K562 (cell line): ENCODE measurements around the gene CNPY4. TPM values are rescaled to one million over a fixed set of nuclear protein-coding genes. Genes with fewer than 3 reads are reported as not detected.

ENCODE experiments used
- ATAC-seq: fragments of 200-7000 bp; cut with Tn5 transposase; 3 replicates; pipeline ENCODE4 v1.9.1; 2020; ENCODE audit warnings: moderate library complexity
- BruUV-seq: library from RNA; stranded (reverse); fragments of 400-500 nt; replicated peaks from 2 replicates; lab custom pipeline; 2021; lab: Mats Ljungman, UMichigan
- CTCF ChIA-PET: fragments of 300-600 bp; formaldehyde crosslinking; extraction: SDS; loops from one replicate; lab custom pipeline; 2021; ENCODE audit warnings: low intra/inter-chr PET ratio; lab: Yijun Ruan, JAX
- POLR2A ChIA-PET: fragments of 300-600, 350-650 bp; sonication (Branson Sonifier 250); formaldehyde crosslinking; extraction: SDS; loops from one replicate; lab custom pipeline; 2021; ENCODE audit warnings: antibody characterized with exemption, inconsistent platforms; lab: Yijun Ruan, JAX
- DNase-seq, 4 experiments: peaks; one replicate each; pipeline versions ENCODE4 v3.0.0 to v3.0.0-alpha.2; 2011 to 2018; ENCODE audit warnings: low spot score in 3 of 4, mixed read lengths in 3 of 4; ENCODE audit errors: extremely low read depth in 1 of 4
- FAIRE-seq: peaks from 2 replicates; lab custom pipeline; 2011; peaks lifted over from hg19 to GRCh38; lab: Jason Lieb, UNC
- H2AFZ ChIP-seq: 2 replicates; pipeline ENCODE4 v1.6.0; 2011; ENCODE audit warnings: low read depth, low read length, control low read depth, inconsistent platforms
- H3K27ac ChIP-seq: fragments of 200-600 bp; 3 replicates; pipeline ENCODE4 v1.8.0; 2011; ENCODE audit warnings: low read depth, mild to moderate bottlenecking, control low read depth, inconsistent platforms, low read length, moderate library complexity, mixed read lengths; ENCODE audit errors: extremely low read depth
- H3K27me3 ChIP-seq, 2 experiments: fragments of 300-600 bp in 1 of 2; 2 replicates in 1 of 2; 3 replicates in 1 of 2; pipeline versions ENCODE4 v1.6.0 to v1.8.0; 2011; ENCODE audit warnings: inconsistent platforms in 2 of 2, low read length in 2 of 2, mild to moderate bottlenecking in 1 of 2, mixed read lengths in 1 of 2, moderate library complexity in 1 of 2; ENCODE audit not compliant: control insufficient read depth in 2 of 2, insufficient read depth in 2 of 2
- H3K36me3 ChIP-seq: fragments of 300-600 bp; 3 replicates; pipeline ENCODE4 v1.8.0; 2011; ENCODE audit warnings: mild to moderate bottlenecking, low read length, inconsistent platforms; ENCODE audit not compliant: control insufficient read depth, insufficient read depth
- H3K4me1 ChIP-seq, 2 experiments: fragments of 200-600 bp in 1 of 2; replicated peaks in 1 of 2; 2 replicates in 1 of 2; 3 replicates in 1 of 2; pipeline versions ENCODE4 v1.5.1 to v1.8.0; 2011; ENCODE audit warnings: inconsistent platforms in 2 of 2, low read length in 2 of 2, mild to moderate bottlenecking in 1 of 2, mixed read lengths in 1 of 2, moderate library complexity in 1 of 2; ENCODE audit not compliant: control insufficient read depth in 2 of 2, insufficient read depth in 2 of 2
- H3K4me2 ChIP-seq: 2 replicates; pipeline ENCODE4 v1.6.1; 2011; ENCODE audit warnings: low read length, control low read depth, inconsistent platforms, mixed read lengths; ENCODE audit not compliant: insufficient read depth
- H3K4me3 ChIP-seq: fragments of 200-600 bp; sonication (generic), shearing (Covaris generic); 2 replicates; pipeline ENCODE4 v1.5.1; 2016; ENCODE audit warnings: control low read depth, inconsistent platforms
- H3K79me2 ChIP-seq: fragments of 200-600 bp; 3 replicates; pipeline ENCODE4 v1.8.0; 2011; ENCODE audit warnings: low read length, inconsistent platforms; ENCODE audit not compliant: control insufficient read depth, insufficient read depth
- H3K9ac ChIP-seq, 2 experiments: 2 replicates each; pipeline versions ENCODE4 v1.6.0 to v1.6.1; 2011; ENCODE audit warnings: low read depth in 2 of 2, low read length in 2 of 2, control low read depth in 1 of 2, inconsistent platforms in 1 of 2, mild to moderate bottlenecking in 1 of 2, mixed read lengths in 1 of 2; ENCODE audit not compliant: insufficient read depth in 1 of 2
- H3K9me1 ChIP-seq: one replicate; pipeline ENCODE4 v1.6.0; 2011; ENCODE audit warnings: inconsistent platforms, mild to moderate bottlenecking, low read length, moderate library complexity; ENCODE audit not compliant: control insufficient read depth, insufficient read depth
- H3K9me3 ChIP-seq: replicated peaks from 2 replicates; pipeline ENCODE4 v1.5.1; 2011; ENCODE audit warnings: low read depth, low read length, inconsistent platforms; ENCODE audit not compliant: control insufficient read depth, insufficient read depth
- H4K20me1 ChIP-seq: replicated peaks from 2 replicates; pipeline ENCODE4 v1.6.1; 2011; ENCODE audit warnings: low read length, inconsistent platforms, mixed read lengths; ENCODE audit not compliant: control insufficient read depth, insufficient read depth
- HDAC8 ChIP-seq: fragments of 450-650 bp; IDR thresholded peaks from 2 replicates; pipeline ENCODE4 v1.6.1; 2016; ENCODE audit warnings: mild to moderate bottlenecking, missing genetic modification characterization, moderate library complexity, missing compliant biosample characterization
- ZNF407 ChIP-seq: fragments of 450-650 bp; IDR thresholded peaks from 2 replicates; pipeline ENCODE4 v1.6.1; 2016; ENCODE audit warnings: low read depth
- WGBS: fragments of 100-300 bp; shearing (Covaris generic); methylation state at CpG from one replicate; pipeline ENCODE4 v1.1.6; 2016; ENCODE audit warnings: low coverage, mixed read lengths; ENCODE audit not compliant: insufficient coverage; ENCODE audit errors: missing lambda C conversion rate; 5-methylcytosine and 5-hydroxymethylcytosine counted together
- in situ Hi-C: fragments of 300-500 bp; cut with MboI; formaldehyde crosslinking; loops from 4 replicates; pipeline ENCODE4 v1.15.0; 2018; ENCODE audit warnings: inconsistent platforms, mixed read lengths
- intact Hi-C: fragments of 100-400 bp; cut with micrococcal nuclease; formaldehyde crosslinking; loops from 2 replicates; pipeline ENCODE4 v1.14.2; 2022
- polyA plus RNA-seq, 8 experiments: library from polyadenylated mRNA; depleted of rRNA in 4 of 8; stranded (reverse) in 5 of 8; unstranded in 3 of 8; fragments of >200 nt; fragmentation: Nextera tagmentation in 2 of 8; fragmentation: Illumina TruSeq in 1 of 8; extraction: Ambion mirVana in 2 of 8; extraction: Trizol in 1 of 8; gene quantifications; 2 replicates each; pipeline versions ENCODE4 v1.2.1 to v1.2.3, GENCODE V29; 2011 to 2014; ENCODE audit warnings: inconsistent platforms in 1 of 8, missing spikeins in 1 of 8
- total RNA-seq, 7 experiments: library from RNA; depleted of rRNA in 6 of 7; stranded (reverse); fragments of >200 nt in 6 of 7; fragmentation: Illumina TruSeq in 2 of 7; extraction: Trizol in 2 of 7; gene quantifications; 2 replicates each; pipeline versions ENCODE4 v1.2.1 to v1.2.3, GENCODE V29; 2011 to 2021; ENCODE audit warnings: low replicate concordance in 1 of 7
- TF ChIP-seq, protein P1 (sequence below): IDR thresholded peaks from 2 replicates; pipeline ENCODE4 v1.6.1; 2011; ENCODE audit warnings: borderline replicate concordance, low read depth, mild to moderate bottlenecking, moderate library complexity, low read length; ENCODE audit not compliant: insufficient read depth, poor library complexity, severe bottlenecking
- TF ChIP-seq, protein P2 (sequence below): fragments of 250-450 bp; sonication (Bioruptor Pico); IDR thresholded peaks from 2 replicates; pipeline ENCODE4 v1.8.0; 2021; ENCODE audit warnings: moderate library complexity, mild to moderate bottlenecking, inconsistent platforms

The CNPY4 gene
- total and polyA plus RNA-seq, 9 of the 15 experiments (the other 6 are each of a cell fraction or from before 2014, with no cell fraction given) = 1.9 to 11.2 (median 7.0) TPM

GRCh38 chr7:100130608-100131453 lies 11.4 kb downstream of the CNPY4 start:
- ChIA-PET CTCF (interaction anchor here (0.6 to 4.8 kb wide), 13 partner anchors 12 to 684 kb away, joined by 3 to 54 read pairs (median 5); no protein-coding TSS in a partner anchor), POLR2A (interaction anchor here (0.7 to 1.1 kb wide), 5 partner anchors 10 to 149 kb away, joined by 3 to 4 read pairs (median 3); no protein-coding TSS in a partner anchor)
- FAIRE-seq (peak; percentile 29), ATAC-seq (peak; percentile 50), DNase-seq (peak; percentile 85 to 90 (median 89))
- no peaks in the 10 kb centered on the region for H4K20me1 ChIP-seq
- H3K36me3 ChIP-seq = no peaks in the 10 kb centered on the region
- H3K4me1 ChIP-seq = peaks cover 11 to 27% of the 10 kb centered on the region in 2 experiments
- no peaks in the 10 kb centered on the region; a peak in 2 of 5 replicates for H3K27me3 ChIP-seq
- peak overlapping the region; percentile 60 for H3K4me2 ChIP-seq
- 10% methylated on average over 24 of the region's 24 CpGs for WGBS
- in situ Hi-C loops (loop anchor here (5.0 kb wide), 2 partner anchors 81 to 216 kb away; no protein-coding TSS in a partner anchor), intact Hi-C loops (loop anchor here (1.0 to 2.0 kb wide), 2 partner anchors 137 to 212 kb away; partner anchors contain the start of gene TRIM4)
- H2AFZ ChIP-seq = peak overlapping the region; percentile 85
- H3K9me1 ChIP-seq = no peaks in the 10 kb centered on the region
- BruUV-seq = no TSS peak
- no peaks in the 10 kb centered on the region for H3K9me3 ChIP-seq
- H3K27ac ChIP-seq = no peak overlapping the region
- peaks cover 12% of the 10 kb centered on the region for H3K79me2 ChIP-seq
- H3K9ac ChIP-seq = peak overlapping the region; percentile 48 to 75
- H3K4me3 ChIP-seq = no peak overlapping the region
- TF ChIP-seq, protein P1, sequence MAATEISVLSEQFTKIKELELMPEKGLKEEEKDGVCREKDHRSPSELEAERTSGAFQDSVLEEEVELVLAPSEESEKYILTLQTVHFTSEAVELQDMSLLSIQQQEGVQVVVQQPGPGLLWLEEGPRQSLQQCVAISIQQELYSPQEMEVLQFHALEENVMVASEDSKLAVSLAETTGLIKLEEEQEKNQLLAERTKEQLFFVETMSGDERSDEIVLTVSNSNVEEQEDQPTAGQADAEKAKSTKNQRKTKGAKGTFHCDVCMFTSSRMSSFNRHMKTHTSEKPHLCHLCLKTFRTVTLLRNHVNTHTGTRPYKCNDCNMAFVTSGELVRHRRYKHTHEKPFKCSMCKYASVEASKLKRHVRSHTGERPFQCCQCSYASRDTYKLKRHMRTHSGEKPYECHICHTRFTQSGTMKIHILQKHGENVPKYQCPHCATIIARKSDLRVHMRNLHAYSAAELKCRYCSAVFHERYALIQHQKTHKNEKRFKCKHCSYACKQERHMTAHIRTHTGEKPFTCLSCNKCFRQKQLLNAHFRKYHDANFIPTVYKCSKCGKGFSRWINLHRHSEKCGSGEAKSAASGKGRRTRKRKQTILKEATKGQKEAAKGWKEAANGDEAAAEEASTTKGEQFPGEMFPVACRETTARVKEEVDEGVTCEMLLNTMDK = peak; percentile 82
- TF ChIP-seq, protein P2, sequence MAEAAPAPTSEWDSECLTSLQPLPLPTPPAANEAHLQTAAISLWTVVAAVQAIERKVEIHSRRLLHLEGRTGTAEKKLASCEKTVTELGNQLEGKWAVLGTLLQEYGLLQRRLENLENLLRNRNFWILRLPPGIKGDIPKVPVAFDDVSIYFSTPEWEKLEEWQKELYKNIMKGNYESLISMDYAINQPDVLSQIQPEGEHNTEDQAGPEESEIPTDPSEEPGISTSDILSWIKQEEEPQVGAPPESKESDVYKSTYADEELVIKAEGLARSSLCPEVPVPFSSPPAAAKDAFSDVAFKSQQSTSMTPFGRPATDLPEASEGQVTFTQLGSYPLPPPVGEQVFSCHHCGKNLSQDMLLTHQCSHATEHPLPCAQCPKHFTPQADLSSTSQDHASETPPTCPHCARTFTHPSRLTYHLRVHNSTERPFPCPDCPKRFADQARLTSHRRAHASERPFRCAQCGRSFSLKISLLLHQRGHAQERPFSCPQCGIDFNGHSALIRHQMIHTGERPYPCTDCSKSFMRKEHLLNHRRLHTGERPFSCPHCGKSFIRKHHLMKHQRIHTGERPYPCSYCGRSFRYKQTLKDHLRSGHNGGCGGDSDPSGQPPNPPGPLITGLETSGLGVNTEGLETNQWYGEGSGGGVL (CRISPR knock-in tag) = no peak
- TF ChIP-seq HDAC8 (tag) (no peak), ZNF407 (peak; percentile 64; the same call in 1 of the 2 replicates)
